Measurements from ENCODE around the gene UFSP2.

The UFSP2 gene

DNA sequence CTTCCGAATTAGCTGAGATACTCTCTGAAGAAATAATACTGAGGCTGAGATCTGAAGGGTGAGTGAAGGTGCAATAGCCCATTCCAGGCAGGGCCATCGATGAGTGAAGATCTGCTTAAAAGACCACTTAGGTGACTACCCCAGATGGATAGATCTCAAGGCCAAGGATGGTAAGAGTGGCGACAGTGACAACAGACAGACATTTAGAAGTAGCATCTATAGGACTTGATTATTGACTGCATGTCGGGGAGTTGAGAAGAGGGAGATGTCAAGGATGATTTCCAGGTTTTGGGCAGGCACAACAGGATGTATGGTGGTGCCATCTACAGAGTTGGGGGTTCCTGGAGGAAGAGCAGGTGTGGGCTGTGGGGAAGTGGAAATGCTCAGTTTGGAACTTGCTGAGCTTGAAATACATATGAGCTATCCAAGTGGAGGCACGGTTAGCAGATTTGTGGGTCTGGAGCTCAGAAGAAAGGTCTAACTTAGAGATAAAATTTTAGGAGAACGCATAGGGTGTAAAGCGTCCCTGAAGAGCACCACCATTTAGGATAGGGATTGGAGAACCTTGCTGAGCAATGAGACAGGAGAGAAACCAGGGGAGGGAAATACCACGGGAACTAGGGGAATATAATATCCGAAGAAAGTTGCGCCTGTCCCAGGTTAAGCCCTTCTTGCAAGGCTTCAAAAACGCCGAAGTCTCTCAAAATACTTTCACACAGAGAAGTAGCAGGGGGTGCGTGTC is 688 bp downstream of the UFSP2 start:
- DNase-seq, result peak in 1 of 2 experiments; percentile 18

DNA sequence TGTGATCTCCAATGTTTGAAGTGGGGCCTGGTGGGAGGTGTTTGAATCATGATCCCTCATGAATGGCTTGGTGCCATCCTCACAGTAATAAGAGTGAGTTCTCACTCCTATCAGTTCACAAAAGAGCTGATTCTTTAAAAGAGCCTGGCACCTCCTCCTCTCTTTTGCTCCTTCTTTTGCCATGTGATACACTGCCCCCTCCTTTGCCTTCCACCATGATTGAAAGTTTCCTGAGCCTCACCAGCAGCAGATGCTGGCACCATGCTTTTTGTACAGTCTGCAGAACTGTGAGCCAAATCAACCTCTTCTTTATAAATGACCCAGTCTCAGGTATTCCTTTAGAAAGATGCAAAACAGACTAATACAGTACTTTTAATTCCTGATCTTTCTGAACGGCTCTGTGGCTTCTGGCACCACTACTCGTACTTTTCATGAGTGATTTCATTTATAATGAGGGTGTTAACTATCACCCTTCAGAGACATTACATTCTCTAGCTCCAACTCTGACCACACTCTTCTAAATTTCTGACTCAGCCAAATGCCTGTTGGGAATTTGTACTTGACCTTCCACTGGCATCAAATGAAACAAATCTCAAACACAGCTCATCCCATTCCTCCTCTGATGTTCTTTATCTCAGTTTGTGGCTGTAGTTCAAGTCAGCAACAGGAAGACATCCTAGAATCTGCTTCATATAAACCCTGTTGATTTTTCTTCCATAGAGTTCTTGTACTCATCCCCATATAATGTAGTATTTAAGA is 4.2 kb downstream of the UFSP2 start:
- DNase-seq, result no peak

DNA sequence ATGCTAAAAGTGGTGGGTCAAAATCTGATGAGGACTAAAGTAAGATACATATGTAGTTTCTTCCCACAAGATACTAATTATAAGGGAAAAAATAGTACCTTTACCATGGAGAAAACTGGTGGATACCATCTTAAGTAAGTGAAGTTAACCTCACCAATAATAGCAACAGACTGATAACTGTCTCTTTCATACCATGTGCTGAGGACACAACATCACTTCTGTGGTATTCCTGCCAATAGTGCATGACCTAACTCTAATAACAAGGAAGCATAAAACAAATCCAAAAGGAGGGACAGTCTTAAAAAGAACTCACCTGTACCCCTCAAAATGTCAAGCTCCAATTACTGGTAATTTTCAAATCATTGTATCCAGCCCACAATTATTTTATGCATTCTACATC is 8.8 kb downstream of the UFSP2 start:
- no peak for DNase-seq

DNA sequence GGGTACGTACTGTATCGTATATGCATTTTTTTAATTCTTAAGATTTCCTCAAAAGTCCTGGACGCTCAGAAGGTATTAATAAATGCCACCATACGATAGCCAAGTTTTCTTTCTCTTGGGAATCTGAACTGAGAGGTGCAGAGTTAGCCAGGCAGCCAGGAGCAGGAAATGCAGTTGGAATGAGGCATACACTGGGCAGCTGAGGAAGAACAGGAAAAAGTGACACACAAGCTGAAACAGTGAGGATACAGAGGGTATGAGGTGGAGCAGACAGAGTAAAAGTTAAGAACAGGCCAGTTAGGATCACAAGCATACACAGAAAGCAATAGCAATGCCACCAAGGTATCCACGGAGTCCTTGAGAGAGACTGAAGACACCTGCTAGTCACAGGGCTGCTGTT is 13.4 kb downstream of the UFSP2 start:
- no peak for DNase-seq

DNA sequence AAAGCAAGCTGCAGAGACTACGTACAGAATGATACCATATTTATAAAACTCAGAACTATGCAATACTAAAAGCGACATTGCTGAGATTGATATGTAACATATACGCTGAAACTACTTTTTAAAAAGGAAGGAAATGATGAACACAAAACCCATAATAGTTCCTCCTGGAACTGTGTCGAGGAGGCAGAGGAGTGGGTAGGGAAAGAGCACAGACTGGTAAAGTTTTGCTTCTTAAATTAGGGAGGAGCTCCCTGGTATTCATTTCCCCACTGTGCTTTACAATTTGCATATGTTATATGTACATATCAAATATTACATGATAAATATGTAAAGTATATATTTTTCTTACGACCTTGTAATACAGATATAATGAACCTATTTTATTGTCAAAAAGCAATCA is 13.9 kb downstream of the UFSP2 start:
- no peak for DNase-seq

DNA sequence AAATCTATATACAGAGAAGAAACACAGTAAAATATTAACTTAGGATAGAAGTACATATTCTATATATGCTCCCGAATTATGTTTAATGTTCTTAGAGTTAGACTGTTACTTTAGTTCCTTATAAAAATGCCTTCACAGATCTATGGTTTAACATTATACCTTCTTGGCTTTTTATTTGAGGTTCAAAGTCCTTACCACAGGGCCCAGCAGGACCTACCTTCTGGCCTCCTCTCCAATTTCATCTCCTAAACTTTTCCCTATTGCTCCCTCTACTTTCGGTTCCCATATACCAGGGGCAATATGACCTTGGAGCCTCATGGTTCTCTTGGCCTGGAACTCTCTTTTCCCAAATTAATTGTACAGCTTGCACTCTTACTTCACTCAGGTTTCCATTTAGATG is 17.3 kb downstream of the UFSP2 start:
- no peak for DNase-seq

DNA sequence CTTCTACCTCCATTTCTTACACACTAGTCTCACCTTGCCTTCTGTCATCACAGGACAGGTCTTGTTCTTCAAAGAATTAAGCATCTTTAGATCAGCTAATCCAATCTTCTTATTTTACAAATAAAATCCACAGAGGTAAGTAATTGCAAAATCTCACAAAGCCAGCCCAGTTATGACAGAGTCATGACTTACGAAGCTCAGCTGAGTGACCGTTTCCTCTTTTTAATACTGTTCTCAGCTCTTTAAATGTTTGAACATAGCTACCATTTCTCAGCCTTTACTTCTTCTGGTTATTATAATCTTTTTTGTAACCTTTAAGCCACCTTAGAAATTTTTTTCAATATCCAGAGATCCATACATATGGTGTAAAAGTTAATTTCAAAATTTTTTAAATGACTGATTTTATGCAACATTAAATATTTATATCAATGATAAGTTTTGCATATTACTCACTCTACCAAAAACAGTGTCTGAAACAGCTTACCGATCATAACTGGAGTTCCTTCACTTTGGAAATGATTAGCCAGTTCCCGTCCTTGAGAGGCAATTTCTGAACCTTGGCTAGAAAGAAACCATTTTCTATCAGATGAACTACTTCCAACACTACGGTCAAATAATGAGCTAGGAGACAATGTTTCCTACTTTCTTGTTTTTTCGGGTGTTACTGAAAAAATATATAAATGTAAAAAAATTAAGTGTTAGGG is 20.3 kb downstream of the UFSP2 start:
- no peak for DNase-seq

DNA sequence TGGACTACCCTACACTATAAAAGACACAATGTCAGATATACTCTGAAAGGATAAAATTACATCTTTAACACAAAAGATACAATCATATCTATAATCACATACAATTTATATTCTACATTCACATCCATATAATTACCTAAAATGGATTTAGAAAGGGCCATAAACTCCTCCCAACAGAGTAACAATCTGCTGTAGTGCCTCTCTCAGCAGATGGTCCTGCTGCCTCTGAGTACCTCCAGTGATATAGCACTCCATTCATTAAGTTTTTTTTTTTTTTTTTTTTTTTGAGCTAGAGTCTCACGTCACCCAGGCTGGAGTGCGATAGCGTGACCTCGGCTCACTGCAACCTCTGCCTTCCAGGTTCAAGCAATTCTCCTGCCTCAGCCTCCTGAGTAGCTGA is 21.7 kb downstream of the UFSP2 start:
- no peak for DNase-seq

DNA sequence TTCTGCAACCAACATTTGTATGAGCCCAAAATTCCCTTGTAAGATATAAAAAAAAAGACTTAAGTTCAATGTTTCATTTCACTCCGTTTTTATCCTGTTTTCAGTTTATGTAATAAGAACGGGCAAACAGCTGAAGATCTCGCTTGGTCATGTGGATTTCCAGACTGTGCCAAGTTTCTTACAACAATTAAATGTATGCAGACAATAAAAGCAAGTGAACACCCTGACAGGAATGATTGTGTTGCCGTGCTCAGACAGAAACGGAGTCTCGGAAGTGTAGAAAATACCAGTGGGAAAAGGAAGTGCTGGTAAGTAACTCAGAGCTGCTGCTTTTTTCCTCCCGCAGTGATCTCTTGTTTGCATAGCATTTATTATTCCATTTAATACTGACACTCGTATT is 26.3 kb downstream of the UFSP2 start:
- DNase-seq, result no peak

DNA sequence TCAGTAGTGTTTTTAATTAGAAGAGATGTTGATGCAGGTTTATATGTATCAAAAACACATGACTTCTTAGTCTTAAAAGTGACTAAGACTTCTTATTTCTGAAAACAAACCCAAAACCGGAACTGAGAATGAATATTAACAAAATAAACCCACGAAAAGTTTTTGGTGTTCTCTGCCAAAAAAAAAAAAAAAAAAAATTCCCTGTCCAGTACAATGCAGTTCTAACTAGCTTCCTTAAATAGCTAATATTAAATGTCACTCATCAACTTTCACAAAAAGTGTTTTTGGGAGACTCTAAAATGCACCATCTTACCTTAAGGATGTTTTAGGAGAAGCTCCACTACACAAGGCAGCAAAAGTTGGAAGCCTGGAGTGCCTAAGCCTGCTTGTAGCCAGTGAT is 27.1 kb downstream of the UFSP2 start:
- DNase-seq, result no peak

DNA sequence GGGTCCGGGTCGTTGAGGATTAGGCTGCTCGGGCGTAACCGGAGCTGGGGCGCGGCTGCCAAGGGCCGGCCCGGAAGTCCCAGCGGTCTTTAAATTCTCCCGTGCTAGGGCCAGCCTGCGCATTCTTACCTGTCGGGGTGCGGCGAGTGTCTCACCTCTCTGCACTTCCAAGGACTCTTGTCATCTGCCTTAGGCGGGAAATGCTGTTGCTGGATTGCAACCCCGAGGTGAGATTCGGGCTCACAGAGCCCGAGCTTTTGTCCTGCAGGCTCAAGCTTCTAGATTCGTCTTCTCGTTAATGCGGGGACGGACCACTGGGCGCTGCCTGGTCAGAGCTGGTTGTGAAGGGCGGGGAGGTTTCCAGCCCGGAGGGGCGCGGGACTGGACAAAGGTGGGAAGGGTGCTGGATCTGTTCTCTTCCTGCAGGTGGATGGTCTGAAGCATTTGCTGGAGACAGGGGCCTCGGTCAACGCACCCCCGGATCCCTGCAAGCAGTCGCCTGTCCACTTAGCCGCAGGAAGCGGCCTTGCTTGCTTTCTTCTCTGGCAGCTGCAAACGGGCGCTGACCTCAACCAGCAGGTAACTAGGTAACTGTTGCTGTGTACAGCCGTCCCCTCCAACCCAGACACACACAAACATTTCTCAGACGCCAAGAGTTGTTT is 28.9 kb downstream of the UFSP2 start, which contains the start of gene ANKRD37:
ANKRD37 (plus strand) TSS at position 118 of the 662 bp plus-strand sequence; CDS start at position 201, 83 bp downstream.
- DNase-seq, result no peak

DNA sequence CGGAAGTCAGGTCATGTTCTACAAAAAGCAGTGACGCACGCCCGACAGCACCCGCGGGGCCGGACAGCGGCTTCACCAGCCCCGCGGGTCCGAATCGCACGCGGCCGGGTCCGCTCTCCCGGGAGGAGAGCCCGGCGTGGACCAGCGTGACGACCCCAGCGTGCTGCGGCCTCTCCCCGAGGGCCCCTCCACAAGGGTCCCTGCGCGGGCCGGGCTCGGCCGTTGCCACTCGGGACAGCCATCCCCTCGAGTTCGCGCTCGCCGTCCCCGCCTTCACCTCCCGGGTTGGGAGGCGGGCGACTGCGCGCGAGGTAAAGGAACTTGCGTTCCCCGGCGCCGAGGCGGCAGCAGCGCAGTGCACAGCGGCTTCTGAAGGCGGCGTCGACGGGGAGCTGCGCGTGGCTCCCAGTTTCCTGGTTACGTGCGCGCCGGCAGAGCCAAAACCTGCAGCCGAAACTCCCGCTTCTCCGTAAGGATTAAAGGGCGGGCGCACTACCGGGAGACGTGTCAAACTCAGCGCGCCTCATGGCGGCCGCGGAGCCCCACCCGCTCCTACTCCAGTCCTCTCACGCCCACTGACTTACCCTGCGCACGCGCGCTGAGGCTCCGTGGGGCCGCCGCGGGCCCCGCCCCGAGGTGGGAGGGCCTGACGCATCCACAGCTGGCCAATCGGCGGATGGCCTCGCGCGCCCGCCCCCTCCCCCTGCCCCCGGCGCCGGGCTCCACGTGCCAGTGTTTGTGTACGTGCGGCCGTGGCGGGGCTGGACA is 29.6 kb downstream of the UFSP2 start:
- DNase-seq, result peak; percentile 96 to 97

DNA sequence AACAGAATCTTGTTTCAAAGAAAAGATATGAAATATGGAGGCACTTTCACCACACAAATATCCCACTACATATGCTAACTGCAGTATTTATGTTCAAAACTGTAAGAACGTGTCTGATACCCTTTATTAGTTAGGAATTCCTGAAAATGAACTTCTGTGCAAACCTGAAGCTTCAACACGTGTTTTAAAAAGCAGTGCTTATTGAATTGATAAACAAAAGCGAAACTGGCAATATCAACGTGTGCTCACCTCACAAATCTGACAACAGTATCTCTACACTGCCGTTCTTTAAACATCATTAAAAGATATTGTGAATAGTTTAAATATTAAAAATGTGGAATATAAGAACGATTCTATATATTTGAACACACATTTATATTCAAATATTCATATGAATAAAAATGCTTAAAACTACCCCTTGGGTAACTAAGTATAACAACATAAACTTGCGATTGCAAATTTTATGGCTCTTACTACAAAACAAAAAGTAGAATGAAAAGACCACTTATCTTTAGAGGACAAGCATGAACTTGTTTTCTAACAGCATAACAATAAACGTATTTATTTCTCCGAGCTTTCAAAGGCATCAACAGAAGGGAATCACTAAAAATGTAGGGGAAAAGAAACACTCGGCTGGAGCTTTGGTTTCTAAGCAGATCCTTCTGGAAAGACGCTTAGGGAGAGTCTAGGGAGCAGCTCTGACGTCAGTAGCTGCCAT is 30.4 kb downstream of the UFSP2 start, which contains the start of gene LRP2BP:
LRP2BP (minus strand) TSS at position 687 of the 718 bp plus-strand sequence. CDS start 17,738 bp downstream, outside the sequence.
- DNase-seq, result no peak

DNA sequence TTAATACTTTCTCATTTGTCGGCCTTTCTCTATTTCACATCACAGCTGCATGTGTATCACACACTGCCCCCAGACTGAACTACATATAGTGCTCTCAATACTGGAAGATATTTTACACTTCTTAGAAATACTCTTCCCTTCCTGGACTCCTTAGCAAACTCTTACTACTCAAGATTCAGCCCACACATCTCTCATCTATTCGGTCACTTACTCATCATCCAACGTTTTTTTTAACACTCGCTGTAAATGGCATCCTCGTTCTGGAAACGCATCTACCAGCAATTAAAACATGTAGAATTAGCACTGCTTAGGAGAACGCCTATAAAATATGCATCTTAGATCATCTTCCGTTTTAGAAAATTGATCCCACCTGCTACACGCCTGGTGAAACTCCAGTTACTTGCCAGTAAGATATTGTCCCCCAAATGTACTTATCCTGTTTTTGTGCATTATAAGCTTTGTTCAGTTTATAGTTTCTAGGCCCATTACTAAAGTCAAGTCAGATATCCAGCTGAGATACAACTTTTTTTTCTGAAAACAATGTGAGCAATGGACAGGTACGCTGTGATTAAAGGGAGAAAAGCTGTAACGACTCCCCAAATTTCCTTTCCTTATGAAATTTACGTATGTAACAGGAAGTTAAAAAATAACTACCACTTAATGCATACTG is 31.1 kb downstream of the UFSP2 start:
- no peak for DNase-seq

DNA sequence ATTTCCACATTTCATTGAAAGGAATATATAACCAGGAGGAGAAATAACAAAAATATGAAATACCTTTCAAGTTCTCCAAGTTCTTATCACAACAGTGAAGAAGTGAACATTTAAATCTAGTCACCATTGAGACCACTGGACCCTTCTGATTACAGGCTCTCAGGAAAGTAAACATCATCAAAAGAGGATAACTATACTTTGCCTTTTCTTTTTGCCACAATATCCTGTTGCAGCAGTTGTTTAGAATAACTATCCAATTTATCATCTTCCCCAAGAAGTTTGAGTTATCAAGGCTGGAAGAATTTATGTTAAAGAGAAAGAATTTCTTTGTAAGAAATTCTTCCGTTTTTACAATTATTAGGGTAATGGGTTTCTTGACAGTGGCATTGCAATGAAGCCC is 33.6 kb downstream of the UFSP2 start:
- no peak for DNase-seq

DNA sequence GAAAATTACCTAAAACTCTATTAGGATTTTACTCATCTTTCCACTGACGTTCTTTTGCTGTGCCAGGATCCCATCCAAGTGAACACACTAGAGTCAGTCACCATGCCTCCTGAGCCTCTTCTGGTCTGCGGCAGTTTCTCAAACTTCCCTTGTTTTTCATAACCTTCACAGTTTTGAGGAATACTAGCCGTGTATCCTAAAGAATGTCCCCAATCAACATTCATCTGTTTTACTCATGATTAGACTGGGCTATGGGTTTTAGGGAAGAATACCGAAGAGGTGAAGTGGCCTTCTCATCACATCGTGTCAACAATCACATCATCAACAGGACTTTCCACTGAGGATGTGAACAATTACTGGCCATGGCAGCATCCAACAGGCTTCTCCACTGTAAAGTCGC is 34.8 kb downstream of the UFSP2 start:
- no peak for DNase-seq

DNA sequence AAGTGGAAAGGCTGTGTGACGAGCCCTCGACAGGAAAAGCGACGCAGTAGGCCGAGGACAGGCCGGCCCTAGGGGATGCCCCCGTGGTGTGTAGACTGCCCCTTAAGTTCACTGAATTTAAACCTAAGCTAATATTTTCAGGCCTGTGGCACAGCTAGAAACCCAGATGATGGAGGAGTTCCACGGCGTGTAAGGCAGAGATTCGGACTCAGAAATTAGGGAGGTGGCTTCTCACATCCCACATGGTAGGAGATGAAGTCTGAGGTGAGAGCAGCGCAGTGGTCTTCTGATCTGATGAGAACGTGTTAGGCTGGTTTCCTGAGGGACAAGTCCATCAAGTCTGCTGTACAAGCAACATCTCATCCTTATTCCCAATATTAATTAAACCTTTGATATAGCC is 37.8 kb downstream of the UFSP2 start:
- no peak for DNase-seq

DNA sequence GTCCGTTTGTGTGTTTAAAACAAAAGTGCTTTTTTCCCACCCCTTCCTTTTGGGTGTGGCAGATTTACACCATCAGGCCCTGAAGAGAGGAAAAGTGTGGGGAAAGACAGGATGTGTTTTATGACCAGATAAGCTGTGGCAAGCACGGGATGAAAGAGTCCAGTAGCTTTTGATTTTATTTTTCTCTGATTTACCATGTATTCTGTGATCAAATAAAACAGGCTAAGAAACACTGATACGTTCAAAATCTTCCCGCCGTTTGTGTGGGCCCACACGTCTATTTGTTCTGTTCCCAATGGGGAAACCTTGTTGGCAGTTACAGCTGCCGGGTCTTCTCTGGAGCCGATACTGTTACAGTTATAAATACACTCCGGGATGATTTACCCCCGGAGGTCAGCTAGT is 40.8 kb downstream of the UFSP2 start:
- DNase-seq, result no peak

DNA sequence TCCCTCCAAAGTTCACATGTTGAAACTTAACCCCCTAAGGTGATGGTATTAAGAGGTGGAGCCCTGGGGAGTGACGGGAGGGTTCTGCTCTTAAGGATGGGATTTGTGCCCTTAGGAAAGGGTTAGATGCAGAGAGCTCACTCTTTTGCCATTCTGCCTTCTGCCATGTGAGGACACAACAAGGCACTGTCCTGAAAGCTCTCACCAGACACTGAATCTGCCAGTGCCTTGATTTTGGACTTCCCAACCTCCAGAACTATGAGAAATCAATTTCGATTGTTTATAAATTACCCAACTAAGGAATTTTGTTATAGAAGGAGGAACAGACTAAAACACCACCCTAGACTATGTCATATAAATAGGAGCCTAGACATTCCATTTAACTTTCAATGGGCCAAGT is 41.7 kb downstream of the UFSP2 start:
- no peak for DNase-seq

DNA sequence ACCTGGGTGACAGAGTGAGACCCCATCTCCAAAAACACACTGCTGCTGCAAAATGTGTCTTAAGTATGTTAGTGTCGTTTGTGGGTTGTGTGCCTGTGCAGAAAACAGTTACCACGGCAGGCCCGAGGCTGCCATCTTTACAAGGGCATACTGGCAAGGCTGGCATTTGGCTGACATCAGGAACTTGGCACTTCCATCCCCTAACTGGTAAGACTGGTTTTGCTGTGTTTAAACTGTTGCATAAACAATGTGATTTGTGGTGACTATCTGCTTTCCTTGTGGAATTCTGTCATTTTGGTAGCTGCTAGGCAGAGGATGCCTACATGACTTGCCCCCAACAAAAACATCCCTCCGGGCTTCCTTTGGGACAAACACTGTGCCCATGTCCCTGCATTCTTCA is 42.3 kb downstream of the UFSP2 start:
- DNase-seq, result no peak

DNA sequence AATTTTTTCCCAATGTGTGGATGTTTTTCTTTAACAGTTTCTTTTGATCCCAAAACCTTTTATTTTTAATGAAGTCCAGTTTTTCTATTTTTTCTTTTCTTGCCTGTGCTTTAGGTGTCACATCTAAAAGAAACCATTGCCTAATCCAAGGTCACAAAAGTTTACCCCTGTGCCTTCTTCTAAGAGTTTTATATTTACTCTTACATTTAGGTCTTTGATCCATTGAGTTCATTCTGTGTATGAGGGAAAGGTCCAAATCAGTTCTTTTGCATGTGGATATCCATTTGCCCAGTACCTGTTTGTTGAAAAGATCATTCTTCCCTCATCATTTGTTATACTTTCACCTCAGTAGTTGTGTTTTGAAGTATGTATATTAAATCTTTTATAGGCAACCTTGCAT is 43.0 kb downstream of the UFSP2 start:
- DNase-seq, result no peak

Measured in activated CD4-positive, alpha-beta T cell treated with anti-CD3 and anti-CD28 coated beads, Interleukin-2, amount 50 U/mL, for 48 hours (primary cell).